H1 (cell line): ENCODE results near the gene VSTM4. TPM values are rescaled to one million over a fixed set of nuclear protein-coding genes. Genes with fewer than 3 reads are reported as not detected.
A peak's percentile ranks its signal among the peaks of the same experiment; 100 is the strongest.

Source experiments
- CTCF ChIA-PET: fragments of 300-600 bp; sonication (Branson Sonifier 250); formaldehyde crosslinking; loops from one replicate; lab custom pipeline; 2021; ENCODE audit not compliant: partially characterized antibody; lab: Charles Lee
- POLR2A ChIA-PET: fragments of 300-600 bp; sonication (Branson Sonifier 250); formaldehyde crosslinking; loops from one replicate; lab custom pipeline; 2021; ENCODE audit warnings: inconsistent platforms; ENCODE audit not compliant: partially characterized antibody; lab: Charles Lee
- DNase-seq, 2 experiments: peaks; one replicate each; pipeline versions ENCODE4 v3.0.0 to v3.0.0-alpha.2; 2010 to 2022; ENCODE audit warnings: low spot score in 2 of 2, low read depth in 1 of 2, mixed read lengths in 1 of 2
- FAIRE-seq: peaks from 2 replicates; lab custom pipeline; 2011; peaks lifted over from hg19 to GRCh38; lab: Jason Lieb, UNC
- H2AFZ ChIP-seq: 2 replicates; pipeline ENCODE4 v1.8.1; 2012; ENCODE audit warnings: low read length, inconsistent platforms
- H2AK5ac ChIP-seq: 2 replicates; pipeline ENCODE4 v1.6.1; 2013; ENCODE audit warnings: low read depth, low read length
- H2BK120ac ChIP-seq: replicated peaks from 2 replicates; pipeline ENCODE3; 2013; ENCODE audit warnings: low read depth, low read length, inconsistent platforms
- H2BK12ac ChIP-seq: 2 replicates; pipeline ENCODE4 v1.6.1; 2013; ENCODE audit warnings: low read depth, low read length
- H2BK15ac ChIP-seq: 2 replicates; pipeline ENCODE4 v1.6.1; 2013; ENCODE audit warnings: low read length
- H2BK20ac ChIP-seq: 2 replicates; pipeline ENCODE4 v1.6.1; 2013; ENCODE audit warnings: low read length
- H2BK5ac ChIP-seq: 2 replicates; pipeline ENCODE4 v1.6.1; 2013; ENCODE audit warnings: low read depth, low read length
- H3K14ac ChIP-seq: 2 replicates; pipeline ENCODE4 v1.6.1; 2013; ENCODE audit warnings: inconsistent platforms; ENCODE audit not compliant: insufficient read length
- H3K18ac ChIP-seq: 2 replicates; pipeline ENCODE4 v1.6.1; 2013; ENCODE audit warnings: low read length; ENCODE audit errors: extremely low read depth
- H3K23ac ChIP-seq: 2 replicates; pipeline ENCODE4 v1.6.1; 2013; ENCODE audit warnings: inconsistent platforms; ENCODE audit not compliant: insufficient read length
- H3K23me2 ChIP-seq: 2 replicates; pipeline ENCODE4 v1.6.1; 2013; ENCODE audit warnings: low read depth, low read length
- H3K27ac ChIP-seq: 2 replicates; pipeline ENCODE4 v1.6.1; 2011; ENCODE audit warnings: low read depth, low read length, inconsistent platforms
- H3K27me3 ChIP-seq, 4 experiments: replicated peaks in 1 of 4; 1 replicate in 1 of 4; 2 replicates in 3 of 4; pipeline versions ENCODE4 v1.6.1 to v1.8.1; 2011 to 2013; ENCODE audit warnings: low read length in 3 of 4, mild to moderate bottlenecking in 3 of 4, inconsistent platforms in 2 of 4, mixed read lengths in 2 of 4, moderate library complexity in 1 of 4; ENCODE audit not compliant: control insufficient read depth in 3 of 4, insufficient read depth in 3 of 4; ENCODE audit errors: extremely low read depth in 1 of 4
- H3K36me3 ChIP-seq, 4 experiments: 2 replicates each; pipeline versions ENCODE4 v1.6.1 to v1.8.1; 2011 to 2013; ENCODE audit warnings: mild to moderate bottlenecking in 4 of 4, low read length in 3 of 4, moderate library complexity in 2 of 4, control low read depth in 1 of 4, inconsistent platforms in 1 of 4; ENCODE audit not compliant: insufficient read depth in 4 of 4, control insufficient read depth in 2 of 4
- H3K4ac ChIP-seq: replicated peaks from 2 replicates; pipeline ENCODE3; 2013; ENCODE audit warnings: low read length, low read depth, mixed read lengths, inconsistent platforms; ENCODE audit not compliant: insufficient read length
- H3K4me1 ChIP-seq, 4 experiments: replicated peaks in 1 of 4; 1 replicate in 1 of 4; 2 replicates in 3 of 4; pipeline versions ENCODE4 v1.6.1 to v1.8.1; 2011 to 2013; ENCODE audit warnings: low read length in 3 of 4, inconsistent platforms in 2 of 4, mixed read lengths in 1 of 4; ENCODE audit not compliant: insufficient read depth in 4 of 4, control insufficient read depth in 3 of 4
- H3K4me2 ChIP-seq, 2 experiments: 2 replicates each; pipeline versions ENCODE4 v1.6.1 to v1.8.1; 2011 to 2013; ENCODE audit warnings: low read depth in 2 of 2, low read length in 2 of 2, control low read depth in 1 of 2, inconsistent platforms in 1 of 2, mild to moderate bottlenecking in 1 of 2; ENCODE audit not compliant: insufficient read depth in 1 of 2
- H3K4me3 ChIP-seq, 4 experiments: fragments of 200-600, 300-600 bp in 1 of 4; sonication (generic), shearing (Covaris generic), sonication (Bioruptor Twin) in 1 of 4; 2 replicates each; pipeline versions ENCODE4 v1.5.1 to v1.8.1; 2011 to 2016; ENCODE audit warnings: low read length in 4 of 4, low read depth in 3 of 4, control low read depth in 2 of 4, inconsistent platforms in 2 of 4, mild to moderate bottlenecking in 2 of 4, mixed read lengths in 1 of 4, moderate library complexity in 1 of 4; ENCODE audit not compliant: insufficient read depth in 2 of 4; ENCODE audit errors: extremely low read depth in 1 of 4
- H3K56ac ChIP-seq: replicated peaks from 2 replicates; pipeline ENCODE3; 2013; ENCODE audit warnings: low read depth, mild to moderate bottlenecking, mixed read lengths, low read length, inconsistent platforms; ENCODE audit not compliant: insufficient read length
- H3K79me1 ChIP-seq: 2 replicates; pipeline ENCODE4 v1.6.1; 2013; ENCODE audit warnings: low read depth, low read length, control low read depth
- H3K79me2 ChIP-seq, 2 experiments: 2 replicates each; pipeline versions ENCODE4 v1.6.1 to v1.8.1; 2012 to 2013; ENCODE audit warnings: low read length in 2 of 2, mild to moderate bottlenecking in 2 of 2, inconsistent platforms in 1 of 2; ENCODE audit not compliant: insufficient read depth in 2 of 2, control insufficient read depth in 1 of 2
- H3K9ac ChIP-seq, 4 experiments: replicated peaks in 1 of 4; 1 replicate in 1 of 4; 2 replicates in 3 of 4; pipeline versions ENCODE4 v1.6.1 to v1.8.1; 2011 to 2013; ENCODE audit warnings: low read depth in 3 of 4, low read length in 3 of 4, control low read depth in 2 of 4, mild to moderate bottlenecking in 2 of 4, moderate library complexity in 2 of 4, inconsistent platforms in 1 of 4; ENCODE audit errors: extremely low read depth in 1 of 4
- H3K9me3 ChIP-seq, 2 experiments: 2 replicates each; pipeline versions ENCODE4 v1.6.1 to v1.8.1; 2012 to 2013; ENCODE audit warnings: mild to moderate bottlenecking in 2 of 2, moderate library complexity in 2 of 2, control low read depth in 1 of 2, inconsistent platforms in 1 of 2, low read depth in 1 of 2, low read length in 1 of 2, mixed read lengths in 1 of 2; ENCODE audit not compliant: insufficient read depth in 2 of 2
- H4K20me1 ChIP-seq, 2 experiments: replicated peaks in 1 of 2; 2 replicates each; pipeline versions ENCODE3 to v1.8.1; 2011 to 2013; ENCODE audit warnings: inconsistent platforms in 2 of 2, low read length in 2 of 2, mild to moderate bottlenecking in 1 of 2; ENCODE audit not compliant: insufficient read depth in 2 of 2, control insufficient read depth in 1 of 2
- H4K5ac ChIP-seq: 2 replicates; pipeline ENCODE4 v1.6.1; 2013; ENCODE audit warnings: low read length, low read depth, mixed read lengths, inconsistent platforms; ENCODE audit not compliant: insufficient read length
- H4K8ac ChIP-seq: 2 replicates; pipeline ENCODE4 v1.8.0; 2013; ENCODE audit warnings: mild to moderate bottlenecking, moderate library complexity, low read length, inconsistent platforms; ENCODE audit not compliant: insufficient read depth; ENCODE audit errors: extremely low read depth
- H4K91ac ChIP-seq: replicated peaks from 2 replicates; pipeline ENCODE3; 2013; ENCODE audit warnings: low read length, mixed read lengths, inconsistent platforms; ENCODE audit not compliant: insufficient read length
- ATF2 ChIP-seq: IDR thresholded peaks from 2 replicates; pipeline ENCODE4 v1.6.1; 2012; ENCODE audit warnings: low read length, inconsistent platforms
- BCL11A ChIP-seq, 2 experiments: IDR thresholded peaks; one replicate each; pipeline ENCODE4 v1.6.1; 2011; ENCODE audit warnings: low read depth in 2 of 2, low read length in 2 of 2, mild to moderate bottlenecking in 2 of 2
- EZH2 ChIP-seq: fragments of 200-600 bp; sonication (generic); IDR thresholded peaks from 2 replicates; pipeline ENCODE4 v1.7.1; 2012; ENCODE audit warnings: low read depth, mild to moderate bottlenecking, moderate library complexity, low read length, inconsistent platforms; ENCODE audit not compliant: severe bottlenecking
- HDAC2 ChIP-seq, 2 experiments: fragments of 300-600 bp in 1 of 2; sonication (generic) in 1 of 2; IDR thresholded peaks; 2 replicates each; pipeline ENCODE4 v1.6.1; 2011 to 2012; ENCODE audit warnings: low read depth in 2 of 2, low read length in 2 of 2, mild to moderate bottlenecking in 2 of 2, moderate library complexity in 2 of 2, borderline replicate concordance in 1 of 2, inconsistent platforms in 1 of 2
- JUN ChIP-seq: IDR thresholded peaks from 2 replicates; pipeline ENCODE4 v1.6.1; 2011; ENCODE audit warnings: low read depth, mild to moderate bottlenecking, improper control_type of control experiment, low read length
- NRF1 ChIP-seq: IDR thresholded peaks from 2 replicates; pipeline ENCODE4 v1.6.1; 2011; ENCODE audit warnings: mild to moderate bottlenecking, low read depth, low read length, improper control_type of control experiment
- SAP30 ChIP-seq: fragments of 300-600 bp; sonication (generic); IDR thresholded peaks from 2 replicates; pipeline ENCODE4 v1.7.1; 2012; ENCODE audit warnings: low read length, moderate library complexity, mild to moderate bottlenecking, inconsistent platforms; ENCODE audit not compliant: insufficient read depth, insufficient replicate concordance
- WGBS, 2 experiments: shearing (Covaris generic) in 1 of 2; methylation state at CpG; one replicate each; pipeline versions ENCODE4 v1.1.6 to v1.1.7; 2013 to 2015; ENCODE audit warnings: low lambda C conversion rate in 2 of 2, mixed read lengths in 2 of 2, inconsistent platforms in 1 of 2, low coverage in 1 of 2, missing lambda C conversion rate in 1 of 2; ENCODE audit not compliant: insufficient replicate concordance in 2 of 2, insufficient coverage in 1 of 2, insufficient read length in 1 of 2; ENCODE audit errors: extremely low coverage in 1 of 2, missing lambda C conversion rate in 1 of 2; 5-methylcytosine and 5-hydroxymethylcytosine counted together
- polyA plus RNA-seq, 7 experiments: library from polyadenylated mRNA; depleted of rRNA in 3 of 7; stranded (reverse) in 5 of 7; unstranded in 2 of 7; fragments of >200 nt in 5 of 7; fragments of 200-250 nt in 2 of 7; gene quantifications; 1 replicate in 5 of 7; 2 replicates in 1 of 7; 4 replicates in 1 of 7; pipeline versions ENCODE4 v1.2.1 to v1.2.3, GENCODE V29; 2011 to 2013; ENCODE audit warnings: missing spikeins in 2 of 7, mixed read lengths in 2 of 7
- total RNA-seq: library from RNA; stranded (reverse); fragmentation: NEBNext Ultra II Directional; extraction: Animal tissue kit (Norgen Biotek cat#: 25700); gene quantifications from 2 replicates; pipeline ENCODE4 v1.2.1, GENCODE V29; 2021

Gene VSTM4
- total and polyA plus RNA-seq, 2 of the 8 experiments (the other 6 are each of a cell fraction or from before 2014, with no cell fraction given), result 0.48 to 0.73 TPM

- DNase-seq, result no peak
- H3K27me3 ChIP-seq, result no peaks in the 10 kb centered on the region
- H3K23me2 ChIP-seq, result no peaks in the 10 kb centered on the region
- no peak overlapping the region for H2BK120ac ChIP-seq
- H2BK15ac ChIP-seq, result no peak overlapping the region
- H3K79me2 ChIP-seq, result no peaks in the 10 kb centered on the region
- no peak for TF ChIP-seq SAP30
- TF ChIP-seq ATF2, result no peak
- TF ChIP-seq BCL11A (IDR thresholded peaks at IDR 0.05; ENCODE audit: low read depth in 2 of 2, low read length in 2 of 2), result no peak
- TF ChIP-seq EZH2, result no peak
- no peak for TF ChIP-seq JUN
- no peak for TF ChIP-seq NRF1
- TF ChIP-seq HDAC2 (IDR thresholded peaks at IDR 0.05; ENCODE audit: borderline replicate concordance in 1 of 2, low read depth in 2 of 2, low read length in 2 of 2), result no peak
- no peak overlapping the region for H3K14ac ChIP-seq
- 0 out of 2 replicates have a peak overlapping the region, but pooled peaks have one; percentile 50 for H2BK20ac ChIP-seq
- H4K5ac ChIP-seq, result no peak overlapping the region
- FAIRE-seq, result no peak
- H4K20me1 ChIP-seq, result no peaks in the 10 kb centered on the region
- H3K4me2 ChIP-seq, result no peak overlapping the region
- H3K9me3 ChIP-seq, result no peaks in the 10 kb centered on the region
- H3K9ac ChIP-seq, result no peak overlapping the region
- H3K79me1 ChIP-seq, result no peaks in the 10 kb centered on the region
- no peak overlapping the region for H3K56ac ChIP-seq
- H3K18ac ChIP-seq, result no peak overlapping the region
- ChIA-PET CTCF (interaction anchor here (0.9 to 4.3 kb wide), 3 partner anchors 9 to 22 kb away, joined by 3 to 13 read pairs (median 3); no protein-coding TSS in a partner anchor), POLR2A (interaction anchor here (1.9 kb wide), 1 partner anchor 10 kb away, joined by 4 read pairs; no protein-coding TSS in a partner anchor)
- H4K8ac ChIP-seq, result no peak overlapping the region
- no peak overlapping the region for H3K23ac ChIP-seq
- no peaks in the 10 kb centered on the region for H3K36me3 ChIP-seq
- H2AK5ac ChIP-seq, result no peak overlapping the region
- no peak overlapping the region for H2AFZ ChIP-seq
- H2BK5ac ChIP-seq, result no peak overlapping the region
- no peak overlapping the region for H3K27ac ChIP-seq
- no peak overlapping the region for H3K4ac ChIP-seq
- H3K4me1 ChIP-seq, result peaks cover 1 to 6% (median 3%) of the 10 kb centered on the region in 4 experiments; a peak in 2 of 7 replicates
- WGBS, 2 experiments, result 90% methylated on average over 4 of the region's 4 CpGs; no CpG with 5 or more reads in 1 of the 2 experiments
- H4K91ac ChIP-seq, result no peak overlapping the region
- H3K4me3 ChIP-seq, result no peak overlapping the region
- H2BK12ac ChIP-seq, result no peak overlapping the region; the same call in 1 of the 2 replicates
These were observed 24.5 kb upstream of the VSTM4 start for GRCh38 chr10:49139846-49140195.
